G401 (cell line): ENCODE results near the gene PKN3. TPM values are rescaled to one million over a fixed set of nuclear protein-coding genes. Genes with fewer than 3 reads are reported as not detected.

ENCODE experiments used
- DNase-seq: peaks from one replicate; pipeline ENCODE4 v3.0.0-alpha.2; 2015; ENCODE audit warnings: low spot score
- in situ Hi-C: cut with HindIII; loops from 2 replicates; pipeline ENCODE4 v1.10.0; 2016; ENCODE audit warnings: low sequenced_read_pairs, mixed read lengths
- total RNA-seq: library from RNA; depleted of rRNA; stranded (reverse); fragments of >200 nt; shearing (Covaris generic); gene quantifications from 2 replicates; pipeline ENCODE4 v1.2.3, GENCODE V29; 2014

PKN3 gene
- total RNA-seq, 1 experiment from 2014 or later = 36.7 TPM

GRCh38 chr9:128713941-128714573 is 11.8 kb downstream of the PKN3 start:
- no peak for DNase-seq
- in situ Hi-C loops = no loop called here

DNA sequence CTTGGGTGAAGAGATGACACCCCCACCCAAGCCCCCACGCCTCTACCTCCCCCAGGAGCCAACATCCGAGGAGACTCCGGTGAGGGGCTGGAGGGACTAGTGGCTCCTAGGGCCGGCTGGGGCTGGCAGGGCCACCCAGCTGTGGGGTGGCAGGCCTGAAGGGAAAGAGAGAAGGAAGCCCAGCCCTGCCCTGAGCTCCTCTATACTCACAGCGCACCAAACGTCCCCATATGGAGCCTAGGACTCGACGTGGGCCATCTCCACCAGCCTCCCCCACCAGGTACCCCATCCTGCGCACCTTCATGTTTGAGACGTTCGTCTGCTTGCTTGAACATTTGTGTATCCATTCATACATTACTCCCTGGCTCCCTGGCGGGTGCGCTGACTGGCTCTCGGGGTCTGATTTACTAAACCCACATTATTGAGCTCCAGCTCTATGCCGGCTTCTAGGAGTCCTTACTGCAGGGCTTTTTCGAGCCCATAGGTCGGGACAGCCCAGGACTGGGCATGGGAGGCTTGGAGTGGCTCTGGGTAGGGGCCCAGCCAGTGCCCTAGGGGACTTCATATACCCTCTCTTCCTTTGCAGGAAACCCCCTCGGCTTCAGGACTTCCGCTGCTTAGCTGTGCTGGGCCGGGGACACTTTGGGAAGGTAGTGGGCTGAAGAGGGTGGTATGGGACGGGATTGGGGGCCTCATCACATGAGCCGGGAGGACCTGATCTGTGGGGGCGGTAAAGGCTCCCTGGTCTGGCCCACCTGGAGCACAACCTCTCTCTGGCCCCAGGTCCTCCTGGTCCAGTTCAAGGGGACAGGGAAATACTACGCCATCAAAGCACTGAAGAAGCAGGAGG is 12.5 kb downstream of the PKN3 start:
- in situ Hi-C loops = no loop called here
- DNase-seq = no peak

GRCh38 chr9:128715436-128715750 is 13.1 kb downstream of the PKN3 start:
- in situ Hi-C loops = no loop called here
- no peak for DNase-seq

- in situ Hi-C loops = no loop called here
- no peak for DNase-seq
Measured at GRCh38 chr9:128716581-128717254, 14.4 kb downstream of the PKN3 start.

DNA sequence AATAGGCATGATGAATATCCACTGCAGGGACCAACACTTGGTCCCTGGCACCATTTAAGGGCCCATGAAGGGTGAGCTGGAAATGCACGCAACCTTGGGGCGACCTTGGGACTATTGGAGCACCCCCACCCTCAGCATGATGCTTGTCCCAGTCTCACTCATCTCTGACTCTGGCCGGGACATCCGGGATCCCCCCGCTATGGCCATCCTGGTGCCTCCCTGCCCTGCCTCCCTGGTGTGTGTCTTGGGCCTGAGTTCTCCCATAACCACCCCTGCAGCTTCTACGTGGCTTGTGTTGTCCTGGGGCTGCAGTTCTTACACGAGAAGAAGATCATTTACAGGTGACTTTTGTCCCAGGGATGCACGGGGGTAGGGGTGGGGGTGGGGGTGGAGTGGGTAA is 15.7 kb downstream of the PKN3 start:
- DNase-seq = no peak
- in situ Hi-C loops = no loop called here

DNA sequence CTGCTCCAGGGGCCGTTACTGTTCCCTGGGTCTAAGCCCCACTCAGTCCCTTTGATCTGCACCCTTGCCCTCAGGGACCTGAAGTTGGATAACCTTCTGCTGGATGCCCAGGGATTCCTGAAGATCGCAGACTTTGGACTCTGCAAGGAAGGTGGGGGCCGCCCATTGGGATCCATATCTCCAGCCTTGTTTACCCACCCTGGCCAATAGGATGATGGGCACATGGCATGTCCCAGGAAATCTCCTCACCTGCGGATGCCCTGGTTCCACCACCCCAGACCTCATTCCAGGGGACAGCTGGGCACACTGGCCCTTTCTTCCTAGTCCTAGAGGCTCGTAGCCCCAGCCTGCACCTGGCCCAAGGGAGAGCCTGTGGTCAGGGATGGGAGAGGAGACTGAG is 16.2 kb downstream of the PKN3 start:
- no peak for DNase-seq
- in situ Hi-C loops = no loop called here

- DNase-seq = no peak
- in situ Hi-C loops = no loop called here
Measured at GRCh38 chr9:128719919-128720605, 17.8 kb downstream of the PKN3 start.

- in situ Hi-C loops = no loop called here
Measured at GRCh38 chr9:128720841-128721486, 18.7 kb downstream of the PKN3 start.

GRCh38 chr9:128721487-128722010 is 19.2 kb downstream of the PKN3 start:
- in situ Hi-C loops = no loop called here
- DNase-seq = no peak

More at GRCh38 chr9:128720841-128721486, 18.7 kb downstream of the PKN3 start:
- no peak for DNase-seq

DNA sequence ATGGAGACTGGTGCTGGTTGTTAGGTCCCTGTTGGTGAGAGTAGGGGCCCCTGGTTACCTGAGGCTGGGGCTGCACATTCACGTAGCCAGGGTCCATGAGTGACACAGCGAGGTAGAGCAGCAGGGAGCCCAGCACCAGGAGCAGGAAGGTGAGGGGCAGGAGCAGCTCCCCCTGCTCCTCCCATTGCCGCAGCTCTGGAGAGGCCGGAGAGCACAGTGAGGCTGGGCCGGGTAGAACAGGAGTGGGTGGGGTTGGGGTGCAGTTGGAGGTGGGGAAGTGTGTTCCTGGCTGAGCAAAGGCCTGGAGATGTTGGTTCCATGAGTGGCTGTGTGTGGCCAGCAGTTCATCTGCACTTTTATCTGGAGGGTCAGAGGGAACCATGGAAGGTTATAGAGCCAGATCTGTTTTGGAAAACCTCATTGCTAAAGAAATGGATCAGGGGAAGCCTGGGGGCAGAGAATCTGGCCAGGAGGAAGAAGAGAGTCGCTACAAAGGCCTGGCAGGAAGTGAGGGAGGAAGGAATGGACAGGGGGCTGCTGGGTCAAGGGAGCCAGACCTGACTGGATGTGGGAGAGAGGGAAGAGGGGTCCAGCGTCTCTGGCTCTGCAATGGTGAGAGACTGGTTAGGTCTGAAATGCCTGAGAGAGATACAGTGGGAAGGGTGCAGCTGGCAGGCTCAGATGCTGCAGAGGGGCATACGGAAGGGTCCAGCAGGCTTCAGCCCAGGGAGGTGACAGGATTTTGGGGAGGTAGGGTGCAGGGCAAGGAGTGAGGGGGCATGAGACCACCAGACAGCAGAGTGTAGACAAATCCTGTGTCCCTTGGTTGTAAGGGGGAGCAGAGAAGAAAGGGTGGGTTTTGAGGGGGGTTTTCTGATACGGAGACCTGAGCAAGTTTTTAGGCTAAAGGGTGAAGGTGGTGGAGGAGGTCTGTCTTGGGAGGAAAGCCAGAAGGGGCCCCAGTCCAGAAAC is 20.4 kb downstream of the PKN3 start:
- DNase-seq = no peak
- in situ Hi-C loops = no loop called here

GRCh38 chr9:128723352-128723865 is 21.1 kb downstream of the PKN3 start:
- peak; percentile 41 for DNase-seq
- in situ Hi-C loops = no loop called here

- in situ Hi-C loops = no loop called here
Measured at GRCh38 chr9:128723866-128724743, 21.8 kb downstream of the PKN3 start, which contains the start of gene ZDHHC12. Gene ZDHHC12 (minus strand): TSS chr9:128724127. CDS start chr9:128724093, 34 bp downstream.

DNA sequence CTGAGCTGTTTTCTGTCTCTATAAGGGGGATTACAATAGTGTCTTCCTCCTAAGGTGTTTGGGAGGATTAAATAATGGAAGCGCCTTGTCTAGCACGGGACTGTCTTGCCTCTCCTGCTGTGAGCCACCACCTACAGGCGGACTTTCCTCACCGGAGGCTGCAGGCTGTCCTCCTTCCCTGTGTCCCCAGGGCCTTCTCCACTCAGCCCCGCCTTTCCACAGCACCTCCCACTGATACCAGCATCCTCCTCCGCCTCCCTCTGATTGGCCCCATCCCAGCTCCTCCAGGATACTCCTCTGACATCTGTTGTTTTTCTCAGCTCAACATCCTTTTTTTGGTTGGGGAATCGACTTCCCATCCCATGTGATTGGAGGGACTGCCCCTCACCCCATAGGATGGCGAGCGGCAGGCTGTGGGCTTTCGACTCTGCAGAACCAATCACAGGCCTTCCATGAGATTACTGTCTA is 22.5 kb downstream of the PKN3 start:
- DNase-seq = peak; percentile 97
- in situ Hi-C loops = loop anchor here (5.0 kb wide), 1 partner anchor 83 kb away; no protein-coding TSS in a partner anchor

More at GRCh38 chr9:128723866-128724743, 21.8 kb downstream of the PKN3 start, which contains the start of gene ZDHHC12:
- peak; percentile 99 for DNase-seq

- in situ Hi-C loops = loop anchor here (5.0 kb wide), 1 partner anchor 80 kb away; no protein-coding TSS in a partner anchor
- DNase-seq = no peak
Measured at GRCh38 chr9:128727640-128728248, 25.4 kb downstream of the PKN3 start.

- in situ Hi-C loops = loop anchor here (5.0 kb wide), 1 partner anchor 79 kb away; no protein-coding TSS in a partner anchor
- peak; percentile 33 for DNase-seq
Measured at GRCh38 chr9:128728298-128728697, 26.0 kb downstream of the PKN3 start.

DNA sequence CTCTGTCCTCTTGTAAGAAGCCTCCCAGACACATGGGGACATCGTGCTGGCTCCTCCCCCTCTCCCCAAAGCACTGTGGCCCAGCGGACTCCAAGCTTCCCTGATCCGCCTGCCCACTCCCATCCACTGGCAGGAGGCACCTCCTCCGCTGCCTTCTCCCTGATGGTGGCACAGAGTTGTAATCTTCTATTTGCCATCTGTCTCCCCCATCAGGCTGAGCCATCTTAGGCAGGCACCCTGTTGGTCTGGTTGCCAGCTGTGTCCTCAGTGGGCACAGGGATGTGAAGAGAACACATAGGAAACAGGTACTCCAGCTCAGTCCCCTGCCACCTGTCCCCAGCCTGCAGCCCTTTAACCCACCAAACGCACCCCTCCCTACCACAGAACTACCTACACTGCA is 27.0 kb downstream of the PKN3 start:
- peak; percentile 50 for DNase-seq
- in situ Hi-C loops = loop anchor here (5.0 kb wide), 1 partner anchor 78 kb away; no protein-coding TSS in a partner anchor
